HUES64 (cell line): ENCODE results near the gene MIA.
"Not testable (repeated sequence)": the region's sequence is repeated elsewhere in the genome, so short reads cannot be mapped to it uniquely, and the experiment has no call there.

Experiments
- H3K27ac ChIP-seq: 2 replicates; pipeline ENCODE4 v1.7.0; 2013; ENCODE audit warnings: low read depth, low read length, inconsistent platforms
- H3K27me3 ChIP-seq: 2 replicates; pipeline ENCODE4 v1.6.1; 2013; ENCODE audit warnings: mild to moderate bottlenecking, low read length; ENCODE audit not compliant: insufficient read depth
- H3K36me3 ChIP-seq: 2 replicates; pipeline ENCODE4 v1.6.1; 2013; ENCODE audit warnings: mild to moderate bottlenecking, low read length; ENCODE audit not compliant: insufficient read depth
- H3K4me1 ChIP-seq: 2 replicates; pipeline ENCODE4 v1.6.1; 2013; ENCODE audit warnings: mild to moderate bottlenecking, low read length, moderate library complexity; ENCODE audit not compliant: insufficient read depth
- H3K4me3 ChIP-seq: 2 replicates; pipeline ENCODE4 v1.5.1; 2013; ENCODE audit warnings: mild to moderate bottlenecking, low read length, moderate library complexity
- H3K9ac ChIP-seq: 2 replicates; pipeline ENCODE4 v1.6.1; 2013; ENCODE audit warnings: mild to moderate bottlenecking, low read depth, low read length
- H3K9me3 ChIP-seq: 2 replicates; pipeline ENCODE4 v1.6.1; 2013; ENCODE audit warnings: low read depth, low read length; ENCODE audit not compliant: insufficient read depth
- WGBS: fragments of 150-250, 120-280 bp; methylation state at CpG from one replicate; pipeline ENCODE4 v1.1.7; 2013; ENCODE audit warnings: missing lambda C conversion rate; 5-methylcytosine and 5-hydroxymethylcytosine counted together

The MIA gene

GRCh38 chr19:40806423-40807146, 31.3 kb downstream of the MIA start:
- Histone ChIP-seq H3K4me3 (peak overlapping the region; percentile 20; the same call in 1 of the 2 replicates), H3K27ac (peak overlapping the region; percentile 27; the same call in 1 of the 2 replicates), H3K4me1 (peaks cover 17% of the 10 kb centered on the region)

DNA sequence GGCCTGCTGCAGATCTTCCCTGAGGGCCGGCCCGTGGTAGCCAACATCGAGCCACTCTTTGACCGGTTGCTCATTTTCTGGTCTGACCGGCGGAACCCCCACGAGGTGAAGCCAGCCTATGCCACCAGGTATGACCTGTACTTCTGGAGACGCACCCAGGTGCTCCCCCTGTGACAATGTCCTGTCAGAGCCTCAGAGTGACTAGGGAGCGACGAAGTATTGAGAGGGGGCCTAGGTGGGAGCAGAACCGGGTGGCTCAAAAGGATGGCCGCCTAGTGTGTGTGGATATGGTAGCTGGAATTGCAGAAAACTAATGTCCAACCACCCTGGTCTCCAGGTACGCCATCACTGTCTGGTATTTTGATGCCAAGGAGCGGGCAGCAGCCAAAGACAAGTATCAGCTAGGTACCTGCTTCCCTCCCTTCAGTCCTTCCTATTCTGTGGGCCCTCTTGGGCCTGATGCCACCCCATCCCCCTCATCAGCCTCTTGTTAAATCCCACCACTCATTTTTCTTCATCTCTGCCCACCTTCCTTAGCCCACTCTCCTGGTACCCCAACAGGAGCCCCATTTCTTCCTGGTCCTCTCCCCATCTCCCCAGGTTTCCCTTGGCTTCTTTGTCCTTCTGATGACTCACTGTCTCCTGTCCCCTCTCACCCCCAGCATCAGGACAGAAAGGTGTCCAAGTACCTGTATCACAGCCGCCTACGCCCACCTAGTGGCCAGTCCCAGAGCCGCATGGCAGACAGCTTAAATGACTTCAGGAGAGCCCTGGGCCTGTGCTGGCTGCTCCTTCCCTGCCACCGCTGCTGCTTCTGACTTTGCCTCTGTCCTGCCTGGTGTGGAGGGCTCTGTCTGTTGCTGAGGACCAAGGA, 32.1 kb downstream of the MIA start:
- Histone ChIP-seq H3K9ac (no peak overlapping the region), H3K9me3 (no peaks in the 10 kb centered on the region), H3K27me3 (peaks cover 9% of the 10 kb centered on the region), H3K36me3 (peaks cover 52% of the 10 kb centered on the region), H3K4me3 (no peak overlapping the region), H3K4me1 (peaks cover 19% of the 10 kb centered on the region), H3K27ac (0 out of 2 replicates have a peak overlapping the region, but pooled peaks have one; percentile 22)
- 79% methylated on average over 18 of the region's 18 CpGs for WGBS

More at GRCh38 chr19:40806423-40807146, 31.3 kb downstream of the MIA start:
- H3K9me3 ChIP-seq: no peaks in the 10 kb centered on the region
- peaks cover 60% of the 10 kb centered on the region for H3K36me3 ChIP-seq
- H3K27me3 ChIP-seq: peaks cover 2% of the 10 kb centered on the region; the same call in 1 of the 2 replicates
- WGBS: 25% methylated on average over 26 of the region's 26 CpGs
- no peak overlapping the region for H3K9ac ChIP-seq

- WGBS: 95% methylated on average over 2 of the region's 2 CpGs
- H3K9ac ChIP-seq: no peak overlapping the region
- H3K4me3 ChIP-seq: no peak overlapping the region
- H3K9me3 ChIP-seq: no peaks in the 10 kb centered on the region
- peaks cover 47% of the 10 kb centered on the region for H3K36me3 ChIP-seq
- H3K4me1 ChIP-seq: peaks cover 17% of the 10 kb centered on the region
- no peak overlapping the region for H3K27ac ChIP-seq
- H3K27me3 ChIP-seq: peaks cover 11% of the 10 kb centered on the region
Observed at GRCh38 chr19:40808021-40808325, 32.7 kb downstream of the MIA start.

DNA sequence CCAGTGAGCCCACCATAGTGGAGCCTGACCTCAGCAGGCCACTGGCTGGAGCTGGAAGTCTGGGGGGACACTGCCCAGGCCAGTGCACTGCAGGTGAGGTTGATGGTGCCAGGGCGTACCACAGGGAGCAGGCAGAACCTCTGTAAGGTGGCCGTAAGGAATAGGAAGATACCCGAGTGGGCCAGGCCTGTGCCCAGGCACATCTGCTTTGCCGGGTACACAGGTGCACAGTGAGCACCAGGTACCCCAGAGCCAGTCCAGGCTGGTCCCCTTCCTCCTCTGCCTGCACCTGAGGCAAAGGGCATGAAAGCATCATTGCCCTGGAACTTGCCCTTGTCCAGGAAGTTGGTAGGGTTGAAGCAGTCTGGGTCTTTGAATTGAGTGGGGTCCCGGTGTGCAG, 33.2 kb downstream of the MIA start:
- H3K9me3 ChIP-seq: no peaks in the 10 kb centered on the region
- peaks cover 42% of the 10 kb centered on the region for H3K36me3 ChIP-seq
- H3K4me3 ChIP-seq: no peak overlapping the region
- H3K4me1 ChIP-seq: peaks cover 17% of the 10 kb centered on the region
- no peak overlapping the region for H3K9ac ChIP-seq
- peaks cover 13% of the 10 kb centered on the region for H3K27me3 ChIP-seq
- WGBS: 94% methylated on average over 5 of the region's 5 CpGs
- H3K27ac ChIP-seq: no peak overlapping the region

DNA sequence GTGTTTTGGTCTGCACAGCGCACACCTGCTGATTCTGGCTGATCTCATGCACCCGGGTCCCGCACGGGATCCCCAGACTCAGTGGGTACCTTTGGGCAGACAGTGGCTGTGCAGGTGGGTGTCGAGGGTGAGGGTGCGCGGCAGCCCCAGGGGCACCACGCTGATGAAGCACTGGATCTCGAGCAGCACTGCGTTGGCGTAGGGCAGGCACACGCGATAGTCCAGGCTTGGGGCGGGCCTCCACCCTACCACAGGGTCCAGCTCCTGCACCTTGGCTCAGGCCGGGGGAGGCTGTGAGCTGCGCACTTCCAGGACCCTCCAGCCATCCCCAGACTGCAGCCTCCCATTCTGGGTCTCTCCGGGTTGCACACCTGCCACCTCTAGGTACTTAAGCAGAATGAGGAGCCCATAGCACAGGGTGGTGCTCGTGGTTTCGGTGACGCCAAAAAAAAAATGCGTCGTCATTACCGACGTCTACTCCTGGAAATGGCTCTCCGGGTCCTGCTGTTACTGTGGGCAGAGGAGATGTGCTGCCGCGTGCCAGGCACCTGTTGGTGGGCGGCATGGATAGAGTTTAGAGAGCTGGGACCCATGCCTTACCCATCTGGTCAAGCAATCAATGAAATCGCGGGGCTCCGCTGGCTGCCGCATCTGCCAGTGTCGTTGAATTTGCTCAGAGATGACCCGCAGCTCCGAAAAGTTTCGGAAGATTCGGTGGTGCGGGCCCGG, 34.2 kb downstream of the MIA start:
- Histone ChIP-seq H3K27ac (no peak overlapping the region; the same call in 1 of the 2 replicates), H3K4me1 (peaks cover 17% of the 10 kb centered on the region), H3K36me3 (peaks cover 33% of the 10 kb centered on the region), H3K9me3 (no peaks in the 10 kb centered on the region), H3K9ac (no peak overlapping the region), H3K27me3 (peaks cover 17% of the 10 kb centered on the region), H3K4me3 (no peak overlapping the region)
- 95% methylated on average over 39 of the region's 39 CpGs for whole genome bisulfite sequencing

DNA sequence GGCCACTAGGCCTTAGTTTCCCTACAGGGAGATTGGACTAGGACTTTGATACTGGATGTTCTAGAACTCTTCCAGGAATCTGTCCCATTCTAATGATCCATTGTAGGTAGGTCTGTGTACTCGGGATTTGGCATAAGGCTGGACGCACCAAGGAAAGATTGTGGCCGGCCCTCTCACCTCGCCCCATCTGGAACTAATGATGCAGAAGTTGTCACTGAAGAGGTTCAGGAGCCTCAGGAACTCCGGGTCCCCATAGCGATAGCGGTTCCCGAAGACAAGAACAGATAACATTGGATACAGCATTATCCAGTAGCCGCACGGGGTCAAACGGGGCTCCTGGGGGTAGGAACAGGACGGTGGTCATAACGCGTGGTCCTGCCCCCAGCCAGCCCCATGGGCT, 34.8 kb downstream of the MIA start:
- WGBS: 84% methylated on average over 9 of the region's 14 CpGs

DNA sequence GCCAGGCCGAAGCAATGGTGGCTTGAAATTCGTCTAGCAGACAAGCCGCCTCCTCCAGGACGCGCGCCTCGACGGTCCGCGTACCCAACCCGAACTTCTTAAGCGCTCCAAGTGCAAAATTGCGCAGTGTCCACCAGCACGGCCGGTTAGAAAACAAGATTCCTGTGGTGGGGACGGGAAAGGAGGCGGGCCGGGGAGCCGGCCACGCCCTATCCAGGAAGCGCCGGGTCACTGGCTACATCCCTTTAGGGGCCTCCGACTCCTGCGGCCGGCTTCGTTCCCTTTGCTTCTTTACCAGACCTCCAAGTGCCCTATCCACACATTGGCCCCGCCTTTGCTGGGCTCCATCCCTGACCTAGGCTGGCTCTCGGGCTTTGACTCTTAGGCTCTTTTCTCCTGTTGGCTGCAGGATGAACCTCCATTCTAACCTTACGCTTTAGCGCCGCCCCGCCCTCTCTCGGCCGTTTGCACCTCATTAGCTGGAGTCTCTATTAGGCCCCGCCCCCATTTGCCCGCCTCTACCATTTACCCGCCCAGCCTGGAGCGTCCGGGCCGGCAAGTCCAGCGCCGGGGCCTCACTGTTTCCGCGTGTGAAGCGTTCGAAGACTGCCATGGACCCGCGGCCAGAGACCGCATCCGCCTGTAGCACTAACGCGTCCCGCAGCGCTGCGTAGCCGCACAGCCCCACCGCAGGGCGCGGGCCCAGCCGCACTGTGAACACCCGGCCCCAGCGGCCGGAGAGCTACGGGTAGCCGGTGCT, 35.5 kb downstream of the MIA start:
- peaks cover 17% of the 10 kb centered on the region for H3K27me3 ChIP-seq
- H3K9ac ChIP-seq: peak overlapping the region; percentile 52; the same call in 1 of the 2 replicates
- peaks cover 21% of the 10 kb centered on the region for H3K36me3 ChIP-seq
- H3K4me3 ChIP-seq: peak overlapping the region; percentile 67
- not testable (repeated sequence) for H3K9me3 ChIP-seq
- 2% methylated on average over 38 of the region's 65 CpGs for WGBS
- peaks cover 14% of the 10 kb centered on the region for H3K4me1 ChIP-seq
- peak overlapping the region; percentile 72; the same call in 1 of the 2 replicates for H3K27ac ChIP-seq

More for the DNA sequence above, 34.8 kb downstream of the MIA start:
- H3K27ac ChIP-seq: peak overlapping the region; percentile 72; the same call in 1 of the 2 replicates
- peaks cover 17% of the 10 kb centered on the region for H3K27me3 ChIP-seq
- peaks cover 27% of the 10 kb centered on the region for H3K36me3 ChIP-seq
- peaks cover 17% of the 10 kb centered on the region for H3K4me1 ChIP-seq
- peak overlapping the region; percentile 52; the same call in 1 of the 2 replicates for H3K9ac ChIP-seq
- peak overlapping the region; percentile 67 for H3K4me3 ChIP-seq
- no peaks in the 10 kb centered on the region for H3K9me3 ChIP-seq

GRCh38 chr19:40811478-40812341, 36.4 kb downstream of the MIA start:
- Histone ChIP-seq H3K27me3 (peaks cover 17% of the 10 kb centered on the region), H3K9me3 (no peaks in the 10 kb centered on the region), H3K4me1 (peaks cover 9% of the 10 kb centered on the region), H3K27ac (no peak overlapping the region; the same call in 1 of the 2 replicates), H3K36me3 (peaks cover 21% of the 10 kb centered on the region), H3K9ac (peak overlapping the region; percentile 40), H3K4me3 (peak overlapping the region; percentile 67)
- WGBS: 32% methylated on average over 33 of the region's 35 CpGs

DNA sequence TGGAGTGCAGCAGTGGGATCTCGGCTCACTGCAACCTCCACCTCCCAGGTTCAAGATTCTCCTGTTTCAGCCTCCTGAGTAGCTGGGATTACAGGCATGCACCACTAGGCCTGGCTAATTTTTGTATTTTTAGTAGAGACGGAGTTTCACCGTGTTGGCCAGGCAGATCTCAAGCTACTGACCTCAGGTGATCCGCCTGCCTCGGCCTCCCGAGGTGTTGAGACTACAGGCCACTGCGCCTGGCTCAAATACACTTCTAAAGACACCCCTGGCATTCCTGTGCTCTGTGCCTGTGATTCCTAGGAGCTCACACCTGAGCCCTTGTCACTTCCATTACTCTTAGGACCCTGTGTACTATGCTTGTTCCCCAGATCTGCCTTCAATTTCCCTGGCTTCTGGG, 37.2 kb downstream of the MIA start:
- H3K27me3 ChIP-seq: peaks cover 17% of the 10 kb centered on the region
- H3K4me1 ChIP-seq, H3K9ac ChIP-seq, H3K27ac ChIP-seq, H3K9me3 ChIP-seq: not testable (repeated sequence)
- peaks cover 17% of the 10 kb centered on the region for H3K36me3 ChIP-seq
- peak overlapping the region; percentile 67; the same call in 1 of the 2 replicates for H3K4me3 ChIP-seq
- WGBS: 81% methylated on average over 7 of the region's 7 CpGs

GRCh38 chr19:40813182-40813581, 37.9 kb downstream of the MIA start:
- no peak overlapping the region for H3K9ac ChIP-seq

More at GRCh38 chr19:40813182-40813581, 37.9 kb downstream of the MIA start:
- Histone ChIP-seq H3K9me3 (no peaks in the 10 kb centered on the region), H3K36me3 (peaks cover 11% of the 10 kb centered on the region), H3K27ac (no peak overlapping the region), H3K4me3 (no peak overlapping the region), H3K4me1 (peaks cover 9% of the 10 kb centered on the region), H3K27me3 (peaks cover 17% of the 10 kb centered on the region)
- 73% methylated on average over 2 of the region's 4 CpGs for WGBS
